Psoas muscle (tissue), 8 donors: ENCODE measurements around the gene ATP5F1A. TPM values are rescaled to one million over a fixed set of nuclear protein-coding genes. Genes with fewer than 3 reads are reported as not detected.
A peak's percentile ranks its signal among the peaks of the same experiment; 100 is the strongest.

Experiments used
- ATAC-seq, 4 donors: fragments of 200-7000 bp; cut with Tn5 transposase; one replicate each; pipeline ENCODE4 v1.9.1; 2020; ENCODE audit warnings: moderate library complexity in 3 of 4, mild to moderate bottlenecking in 2 of 4
- DNase-seq, 2 donors: peaks; one replicate each; pipeline ENCODE4 v3.0.0-alpha.2; 2020
- H3K27ac ChIP-seq: fragments of 200-600 bp; one replicate; pipeline ENCODE4 v1.8.0; 2022
- H3K27me3 ChIP-seq, 3 donors: fragments of 200-600 bp in 1 of 3; one replicate each; pipeline versions ENCODE4 v1.6.1 to v1.8.0; 2013 to 2022; ENCODE audit warnings: low read length in 2 of 3, mild to moderate bottlenecking in 2 of 3, moderate library complexity in 1 of 3; ENCODE audit not compliant: insufficient read depth in 3 of 3
- H3K36me3 ChIP-seq, 2 donors: fragments of 200-600 bp in 1 of 2; one replicate each; pipeline versions ENCODE4 v1.6.1 to v1.8.0; 2013 to 2022; ENCODE audit warnings: low read depth in 1 of 2, mild to moderate bottlenecking in 1 of 2, moderate library complexity in 1 of 2; ENCODE audit not compliant: insufficient read depth in 1 of 2
- H3K4me1 ChIP-seq: fragments of 200-600 bp; one replicate; pipeline ENCODE4 v1.8.0; 2022
- H3K4me3 ChIP-seq: fragments of 200-600 bp; one replicate; pipeline ENCODE4 v1.8.0; 2022; ENCODE audit warnings: mild to moderate bottlenecking
- H3K9me3 ChIP-seq: fragments of 200-600 bp; one replicate; pipeline ENCODE4 v1.8.0; 2022
- WGBS, 3 donors: extraction: QIAGEN DNeasy Blood & Tissue Kit; methylation state at CpG; one replicate each; pipeline versions ENCODE4 v1.1.6 to v1.1.7; 2013; 5-methylcytosine and 5-hydroxymethylcytosine counted together
- intact Hi-C, 2 donors: fragments of 100-400 bp; cut with DNase I; formaldehyde crosslinking; loops; one replicate each; pipeline versions ENCODE4 v1.11.0 to v1.14.2; 2022
- polyA plus RNA-seq, 3 donors: library from polyadenylated mRNA; stranded (reverse); fragments of 200-250 nt; gene quantifications; one replicate each; pipeline ENCODE4 v1.2.3, GENCODE V29; 2013
- total RNA-seq, 4 donors: library from RNA; stranded (reverse); fragmentation: NEBNext Ultra II Directional in 2 of 4; extraction: Animal tissue kit (Norgen Biotek cat#: 25700) in 2 of 4; gene quantifications; one replicate each; pipeline versions ENCODE4 v1.2.1 to v1.2.4, GENCODE V29; 2021 to 2023
- TF ChIP-seq, protein P1 (sequence below): fragments of 200-600 bp; IDR thresholded peaks from one replicate; pipeline ENCODE4 v1.8.0; 2022; ENCODE audit warnings: antibody characterized with exemption
- donor health status: healthy with polysubstance abuse.
- donor health status: DM: no; HTN: no; CAD: no; lungs with moderate emphysema.
- donor health status: Bipolar disorder and iron deficiency.
- donor health status: healthy.
- donor health status: DM: yes; HTN: yes; CAD: no.
- donor health status: DM: no; HTN: no; CAD: no.
- donor health status: DM: no; HTN: no; CAD: no.
- donor health status: DM: yes; HTN: yes; CAD: no.

ATP5F1A gene
- total and polyA plus RNA-seq, 7 donors: 654 to 1,102 (median 823) TPM

DNA sequence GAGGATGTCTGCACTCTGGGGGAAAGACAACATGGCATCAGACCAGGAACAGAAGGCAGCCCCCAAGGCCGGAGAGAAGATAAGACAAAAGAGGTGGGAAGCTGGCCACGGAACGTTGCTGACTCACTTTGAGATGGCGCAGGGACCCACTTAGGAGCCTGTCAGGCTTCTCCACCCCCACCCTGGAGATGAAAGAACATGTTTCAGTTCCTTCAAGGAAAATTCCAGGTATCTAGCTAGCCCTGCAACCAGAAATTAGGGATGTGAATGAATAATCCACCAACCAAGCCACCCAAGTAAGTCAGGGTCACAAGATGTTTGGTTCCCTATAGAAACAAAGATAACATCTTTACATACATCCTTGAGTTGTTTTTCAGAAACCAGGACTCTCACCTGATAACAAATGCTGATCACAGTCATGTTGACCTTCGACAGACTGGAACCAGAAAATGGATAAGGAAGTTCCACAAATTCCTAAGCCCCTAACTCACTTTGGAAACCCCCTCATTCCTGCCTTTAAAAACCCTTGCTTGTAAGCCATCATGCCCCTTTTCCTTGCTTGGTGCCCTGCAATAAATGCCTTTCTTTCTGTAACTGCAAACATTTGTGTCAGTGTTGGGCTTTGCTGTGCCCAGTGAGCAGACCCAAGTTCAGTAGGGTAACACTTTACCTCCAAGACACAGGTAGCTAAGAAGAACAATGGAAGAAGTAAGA lies 57.9 kb downstream of the ATP5F1A start:
- intact Hi-C loops: no loop called here
- no peaks in the 10 kb centered on the region for H3K27me3 ChIP-seq
- TF ChIP-seq, protein P1, sequence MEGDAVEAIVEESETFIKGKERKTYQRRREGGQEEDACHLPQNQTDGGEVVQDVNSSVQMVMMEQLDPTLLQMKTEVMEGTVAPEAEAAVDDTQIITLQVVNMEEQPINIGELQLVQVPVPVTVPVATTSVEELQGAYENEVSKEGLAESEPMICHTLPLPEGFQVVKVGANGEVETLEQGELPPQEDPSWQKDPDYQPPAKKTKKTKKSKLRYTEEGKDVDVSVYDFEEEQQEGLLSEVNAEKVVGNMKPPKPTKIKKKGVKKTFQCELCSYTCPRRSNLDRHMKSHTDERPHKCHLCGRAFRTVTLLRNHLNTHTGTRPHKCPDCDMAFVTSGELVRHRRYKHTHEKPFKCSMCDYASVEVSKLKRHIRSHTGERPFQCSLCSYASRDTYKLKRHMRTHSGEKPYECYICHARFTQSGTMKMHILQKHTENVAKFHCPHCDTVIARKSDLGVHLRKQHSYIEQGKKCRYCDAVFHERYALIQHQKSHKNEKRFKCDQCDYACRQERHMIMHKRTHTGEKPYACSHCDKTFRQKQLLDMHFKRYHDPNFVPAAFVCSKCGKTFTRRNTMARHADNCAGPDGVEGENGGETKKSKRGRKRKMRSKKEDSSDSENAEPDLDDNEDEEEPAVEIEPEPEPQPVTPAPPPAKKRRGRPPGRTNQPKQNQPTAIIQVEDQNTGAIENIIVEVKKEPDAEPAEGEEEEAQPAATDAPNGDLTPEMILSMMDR: no peak
- H3K9me3 ChIP-seq: no peaks in the 10 kb centered on the region
- H3K4me1 ChIP-seq: peaks cover 7% of the 10 kb centered on the region
- H3K36me3 ChIP-seq: no peaks in the 10 kb centered on the region
- WGBS, 3 donors: 85 to 95% (median 88%) methylated on average over 5 of the region's 5 CpGs
- ATAC-seq (no peak), DNase-seq (no peak)
- H3K27ac ChIP-seq: no peak overlapping the region
- H3K4me3 ChIP-seq: no peak overlapping the region

DNA sequence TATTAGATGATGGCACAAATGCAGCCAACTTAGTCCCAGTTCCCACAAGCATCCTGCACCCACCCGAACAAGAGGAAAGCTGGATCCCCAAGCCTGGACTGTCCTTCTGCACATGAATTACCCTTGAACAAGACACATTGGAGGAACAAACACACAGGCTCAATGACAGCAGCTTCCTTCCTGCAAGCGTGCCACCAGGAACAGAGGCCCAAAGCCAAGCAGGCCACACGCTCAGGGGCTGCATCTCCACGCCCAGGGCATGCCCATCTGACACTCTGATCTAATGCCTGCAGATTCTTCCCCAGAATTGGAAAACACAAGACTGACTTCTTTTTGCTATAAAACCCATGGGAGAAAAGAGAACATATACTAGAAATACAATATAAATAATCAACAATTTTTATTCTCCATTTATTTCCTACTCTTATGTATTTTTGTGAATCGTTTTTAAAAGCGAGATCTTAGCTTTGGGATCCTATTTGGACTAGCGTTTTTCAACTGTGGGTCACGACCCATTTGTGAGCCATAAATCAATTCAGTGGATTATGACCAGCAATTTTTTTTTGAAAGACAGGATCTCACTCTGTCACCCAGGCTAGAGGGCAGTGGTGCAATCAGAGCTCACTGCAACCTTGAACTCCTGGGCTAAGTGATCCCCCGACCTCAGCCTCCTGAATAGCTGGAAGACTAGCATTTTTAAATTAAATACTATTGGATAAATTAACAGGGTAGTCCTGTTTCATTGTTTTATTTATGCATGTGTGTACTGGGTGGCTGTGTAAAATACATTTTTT lies 60.4 kb downstream of the ATP5F1A start:
- TF ChIP-seq, protein P1: no peak
- WGBS, 3 donors: 45 to 67% (median 49%) methylated on average over 9 of the region's 9 CpGs
- intact Hi-C loops: no loop called here
- no peaks in the 10 kb centered on the region for H3K36me3 ChIP-seq
- no peak overlapping the region for H3K27ac ChIP-seq
- no peak overlapping the region for H3K4me3 ChIP-seq
- ATAC-seq: peak in 1 of 4 donors; percentile 56
- H3K4me1 ChIP-seq: peaks cover 7% of the 10 kb centered on the region
- no peaks in the 10 kb centered on the region for H3K9me3 ChIP-seq
- no peaks in the 10 kb centered on the region for H3K27me3 ChIP-seq
- DNase-seq: no peak

DNA sequence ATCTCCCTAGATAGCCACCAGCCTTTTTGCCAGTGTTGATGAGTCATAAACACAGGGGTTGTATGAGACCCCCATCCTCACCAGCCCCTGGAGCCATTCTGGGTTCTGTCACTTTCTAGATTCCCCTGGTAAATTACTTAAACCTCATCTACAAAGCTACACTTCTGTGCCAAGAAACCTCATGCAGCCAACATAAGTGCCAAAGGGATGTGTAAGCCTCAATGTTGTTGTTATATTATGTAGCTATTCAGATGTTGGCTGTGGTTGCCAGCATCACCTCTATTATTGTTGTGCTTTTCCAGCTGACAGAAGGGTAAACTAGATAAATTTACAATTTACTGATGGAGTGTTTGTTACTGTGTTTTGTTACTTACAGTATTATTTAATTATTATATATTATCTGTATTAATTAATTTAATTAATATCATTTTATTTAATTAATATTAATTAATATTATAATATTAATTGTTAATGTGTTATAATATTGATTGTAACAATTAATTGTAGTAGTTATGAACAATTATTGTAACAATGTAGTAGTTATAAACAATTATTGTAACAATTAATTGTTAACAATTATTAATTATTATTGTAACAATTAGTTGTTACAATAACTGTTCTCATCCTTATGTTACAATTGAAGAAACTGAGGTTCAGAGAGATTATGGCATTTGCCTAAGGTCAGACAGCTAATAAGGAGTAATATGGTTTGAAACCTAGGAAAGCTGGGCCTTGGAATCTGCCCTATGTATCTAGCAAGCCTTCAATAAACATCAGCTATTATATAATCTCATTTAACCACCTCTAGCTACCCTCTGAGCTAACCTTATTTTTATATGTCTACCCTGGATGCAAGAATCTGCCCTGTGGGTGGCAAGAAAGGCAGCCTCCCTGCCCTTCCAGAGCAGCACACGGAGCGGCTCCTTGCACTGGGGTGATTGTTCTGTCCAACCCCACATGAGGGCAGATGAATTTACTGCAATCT lies 62.1 kb downstream of the ATP5F1A start:
- ATAC-seq: no peak

DNA sequence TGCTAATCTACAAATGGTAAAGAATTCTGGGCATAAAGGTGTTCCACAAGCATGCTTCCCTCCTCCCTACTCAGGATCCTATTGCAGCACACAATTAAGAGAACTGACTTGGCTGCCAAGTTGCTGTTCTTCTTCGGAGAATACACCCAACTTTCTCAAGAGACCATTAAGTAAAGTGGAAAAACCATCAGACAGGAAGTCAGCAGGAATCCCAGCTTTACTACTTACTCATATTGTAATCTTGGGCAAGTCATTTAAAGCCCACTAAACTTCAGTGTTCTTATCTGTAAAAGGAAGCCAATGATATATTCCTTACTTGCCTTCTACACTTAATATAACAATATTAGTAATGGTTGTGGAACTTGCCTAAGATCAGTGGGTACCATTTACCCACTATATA lies 63.9 kb downstream of the ATP5F1A start:
- intact Hi-C loops: no loop called here

More for the DNA sequence above, 62.1 kb downstream of the ATP5F1A start:
- no peak overlapping the region for H3K4me3 ChIP-seq
- no peak for DNase-seq
- TF ChIP-seq, protein P1: no peak
- 94 to 100% (median 97%) methylated on average over 2 of the region's 2 CpGs for WGBS, 3 donors
- no peaks in the 10 kb centered on the region for H3K27me3 ChIP-seq
- H3K4me1 ChIP-seq: peaks cover 7% of the 10 kb centered on the region
- H3K27ac ChIP-seq: no peak overlapping the region
- intact Hi-C loops: no loop called here
- no peaks in the 10 kb centered on the region for H3K36me3 ChIP-seq
- no peaks in the 10 kb centered on the region for H3K9me3 ChIP-seq

More for the DNA sequence above, 63.9 kb downstream of the ATP5F1A start:
- DNase-seq (no peak), ATAC-seq (no peak)
- TF ChIP-seq, protein P1: no peak
- H3K4me3 ChIP-seq: no peak overlapping the region
- H3K36me3 ChIP-seq: no peaks in the 10 kb centered on the region
- no peaks in the 10 kb centered on the region for H3K9me3 ChIP-seq
- WGBS, 3 donors: 34 to 53% (median 44%) methylated on average over 1 of the region's 1 CpG
- H3K27me3 ChIP-seq: no peaks in the 10 kb centered on the region
- H3K4me1 ChIP-seq: peaks cover 7% of the 10 kb centered on the region
- no peak overlapping the region for H3K27ac ChIP-seq
